WTC11 (cell line): ENCODE data around the gene SLC38A3. TPM values are rescaled to one million over a fixed set of nuclear protein-coding genes. Genes with fewer than 3 reads are reported as not detected.

Source experiments
- ATAC-seq: fragments of 200-7000 bp; cut with Tn5 transposase; 2 replicates; pipeline ENCODE4 v1.10.0; 2021; ENCODE audit warnings: mild to moderate bottlenecking, moderate library complexity
- CTCF ChIA-PET: fragments of 300-600 bp; sonication (Branson Sonifier 250); formaldehyde crosslinking; loops from one replicate; lab custom pipeline; 2021; ENCODE audit warnings: antibody characterized with exemption; lab: Charles Lee
- POLR2A ChIA-PET: fragments of 350-600 bp; sonication (Branson Sonifier 250); formaldehyde crosslinking; loops from one replicate; lab custom pipeline; 2021; ENCODE audit warnings: antibody characterized with exemption; lab: Charles Lee
- DNase-seq: peaks from one replicate; pipeline ENCODE4 v3.0.0; 2021; ENCODE audit warnings: low spot score
- H3K27ac Mint-ChIP-seq: 2 replicates; pipeline ENCODE4 v1.8.0; 2021; ENCODE audit warnings: mixed read lengths
- H3K27me3 Mint-ChIP-seq: 2 replicates; pipeline ENCODE4 v1.8.0; 2021; ENCODE audit warnings: low read depth, mild to moderate bottlenecking, moderate library complexity, mixed read lengths
- H3K36me3 Mint-ChIP-seq: 2 replicates; pipeline ENCODE4 v1.8.0; 2021; ENCODE audit warnings: mixed read lengths
- H3K4me1 Mint-ChIP-seq: 2 replicates; pipeline ENCODE4 v1.8.0; 2022; ENCODE audit warnings: mixed read lengths
- H3K4me3 Mint-ChIP-seq: 2 replicates; pipeline ENCODE4 v1.8.0; 2021; ENCODE audit warnings: mild to moderate bottlenecking, moderate library complexity, mixed read lengths
- H3K9me3 Mint-ChIP-seq: 2 replicates; pipeline ENCODE4 v1.8.0; 2021; ENCODE audit warnings: mixed read lengths
- CREB1 ChIP-seq: sonication (generic); formaldehyde crosslinking; IDR thresholded peaks from 2 replicates; pipeline ENCODE4 v1.8.0; 2023; ENCODE audit warnings: mild to moderate bottlenecking, missing genetic modification reagents
- GTF2I ChIP-seq: fragments of 250-450 bp; sonication (Bioruptor Pico); conservative IDR thresholded peaks from 2 replicates; pipeline ENCODE4 v1.4.0; 2021; ENCODE audit warnings: mild to moderate bottlenecking
- IRF2 ChIP-seq: sonication (generic); formaldehyde crosslinking; IDR thresholded peaks from 2 replicates; pipeline ENCODE4 v1.8.0; 2022; ENCODE audit warnings: low read depth, missing genetic modification reagents, borderline replicate concordance
- JAZF1 ChIP-seq: fragments of 250-450 bp; sonication (Bioruptor Pico); IDR thresholded peaks from 2 replicates; pipeline ENCODE4 v1.9.0; 2021; ENCODE audit warnings: moderate library complexity, mild to moderate bottlenecking, inconsistent platforms
- MYBL2 ChIP-seq: sonication (generic); formaldehyde crosslinking; IDR thresholded peaks from 2 replicates; pipeline ENCODE4 v1.8.1; 2023; ENCODE audit warnings: mild to moderate bottlenecking, moderate library complexity, missing genetic modification reagents
- NR3C1 ChIP-seq: sonication (generic); formaldehyde crosslinking; conservative IDR thresholded peaks from 2 replicates; pipeline ENCODE4 v1.8.1; 2023; ENCODE audit warnings: low read depth, mild to moderate bottlenecking, missing genetic modification reagents
- OVOL2 ChIP-seq: fragments of 250-450 bp; sonication (Bioruptor Pico); IDR thresholded peaks from 2 replicates; pipeline ENCODE4 v1.9.0; 2021; ENCODE audit warnings: mild to moderate bottlenecking, borderline replicate concordance
- SMAD3 ChIP-seq: sonication (generic); formaldehyde crosslinking; IDR thresholded peaks from 2 replicates; pipeline ENCODE4 v1.8.0; 2022; ENCODE audit warnings: missing genetic modification reagents, mild to moderate bottlenecking, borderline replicate concordance
- SMAD4 ChIP-seq: sonication (generic); formaldehyde crosslinking; IDR thresholded peaks from 2 replicates; pipeline ENCODE4 v1.8.0; 2022; ENCODE audit warnings: mild to moderate bottlenecking, missing genetic modification reagents
- SP1 ChIP-seq: sonication (generic); formaldehyde crosslinking; conservative IDR thresholded peaks from 2 replicates; pipeline ENCODE4 v1.8.1; 2022; ENCODE audit warnings: missing genetic modification reagents
- ZNF219 ChIP-seq: sonication (generic); formaldehyde crosslinking; IDR thresholded peaks from 2 replicates; pipeline ENCODE4 v1.8.0; 2023; ENCODE audit warnings: missing genetic modification reagents, mild to moderate bottlenecking, borderline replicate concordance
- ZNF263 ChIP-seq: sonication (generic); formaldehyde crosslinking; IDR thresholded peaks from 2 replicates; pipeline ENCODE4 v1.8.1; 2022; ENCODE audit warnings: low read depth, mild to moderate bottlenecking, moderate library complexity, missing genetic modification reagents
- ZNF317 ChIP-seq: sonication (generic); formaldehyde crosslinking; IDR thresholded peaks from 2 replicates; pipeline ENCODE4 v1.8.1; 2023; ENCODE audit warnings: low read depth, mild to moderate bottlenecking, moderate library complexity, missing genetic modification reagents, borderline replicate concordance
- ZNF396 ChIP-seq: fragments of 250-450 bp; sonication (Bioruptor Pico); IDR thresholded peaks from 2 replicates; pipeline ENCODE4 v1.8.0; 2021; ENCODE audit warnings: mild to moderate bottlenecking, moderate library complexity, borderline replicate concordance
- ZNF416 ChIP-seq: fragments of 250-450 bp; sonication (Bioruptor Pico); IDR thresholded peaks from 2 replicates; pipeline ENCODE4 v1.9.0; 2021; ENCODE audit warnings: mild to moderate bottlenecking, inconsistent platforms
- ZNF671 ChIP-seq: fragments of 250-450 bp; sonication (Bioruptor Pico); IDR thresholded peaks from 2 replicates; pipeline ENCODE4 v1.8.0; 2021; ENCODE audit warnings: mild to moderate bottlenecking
- total RNA-seq: library from RNA; stranded (reverse); gene quantifications from 3 replicates; pipeline ENCODE4 v1.2.3, GENCODE V29; 2021
- TF ChIP-seq, protein P1 (sequence below): sonication (generic); formaldehyde crosslinking; IDR thresholded peaks from 2 replicates; pipeline ENCODE4 v1.8.1; 2023; ENCODE audit warnings: mild to moderate bottlenecking, missing genetic modification reagents, borderline replicate concordance
- TF ChIP-seq, protein P2 (sequence below): sonication (generic); formaldehyde crosslinking; IDR thresholded peaks from 2 replicates; pipeline ENCODE4 v1.8.0; 2023; ENCODE audit warnings: mild to moderate bottlenecking, missing genetic modification reagents
- TF ChIP-seq, protein P3 (sequence below): sonication (generic); formaldehyde crosslinking; conservative IDR thresholded peaks from 2 replicates; pipeline ENCODE4 v1.8.1; 2023; ENCODE audit warnings: mild to moderate bottlenecking, low read depth, missing genetic modification reagents, moderate library complexity
- TF ChIP-seq, protein P4 (sequence below): sonication (generic); formaldehyde crosslinking; IDR thresholded peaks from 2 replicates; pipeline ENCODE4 v1.8.0; 2022; ENCODE audit warnings: missing genetic modification reagents
- TF ChIP-seq, protein P5 (sequence below): fragments of 250-450 bp; sonication (Bioruptor Pico); IDR thresholded peaks from 2 replicates; pipeline ENCODE4 v1.9.0; 2021; ENCODE audit warnings: moderate library complexity, mild to moderate bottlenecking, inconsistent platforms, borderline replicate concordance

The SLC38A3 gene
- total RNA-seq, 1 experiment from 2014 or later: 0.90 TPM

DNA sequence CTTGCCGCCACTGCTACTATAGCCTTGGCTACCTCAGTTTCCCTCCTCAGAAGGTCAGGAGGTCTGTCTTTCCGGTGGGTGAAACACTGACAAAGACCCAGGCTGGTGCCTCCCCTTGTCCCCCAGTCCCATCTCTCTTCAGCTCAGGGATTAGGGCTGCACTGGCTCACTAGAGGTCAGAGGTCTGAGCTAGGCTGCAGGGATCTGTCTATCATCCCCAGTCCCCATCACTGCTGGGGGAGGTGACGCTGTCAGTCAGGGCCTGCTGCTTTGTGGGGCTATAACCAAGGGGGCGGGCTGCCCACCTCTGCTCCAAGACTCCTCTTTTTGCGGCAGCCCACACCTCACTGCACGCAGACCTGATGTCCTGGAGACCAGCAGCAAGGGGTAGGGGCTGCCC is 36.3 kb upstream of the SLC38A3 start (continued):
- no peak for TF ChIP-seq GTF2I
- TF ChIP-seq, protein P1, sequence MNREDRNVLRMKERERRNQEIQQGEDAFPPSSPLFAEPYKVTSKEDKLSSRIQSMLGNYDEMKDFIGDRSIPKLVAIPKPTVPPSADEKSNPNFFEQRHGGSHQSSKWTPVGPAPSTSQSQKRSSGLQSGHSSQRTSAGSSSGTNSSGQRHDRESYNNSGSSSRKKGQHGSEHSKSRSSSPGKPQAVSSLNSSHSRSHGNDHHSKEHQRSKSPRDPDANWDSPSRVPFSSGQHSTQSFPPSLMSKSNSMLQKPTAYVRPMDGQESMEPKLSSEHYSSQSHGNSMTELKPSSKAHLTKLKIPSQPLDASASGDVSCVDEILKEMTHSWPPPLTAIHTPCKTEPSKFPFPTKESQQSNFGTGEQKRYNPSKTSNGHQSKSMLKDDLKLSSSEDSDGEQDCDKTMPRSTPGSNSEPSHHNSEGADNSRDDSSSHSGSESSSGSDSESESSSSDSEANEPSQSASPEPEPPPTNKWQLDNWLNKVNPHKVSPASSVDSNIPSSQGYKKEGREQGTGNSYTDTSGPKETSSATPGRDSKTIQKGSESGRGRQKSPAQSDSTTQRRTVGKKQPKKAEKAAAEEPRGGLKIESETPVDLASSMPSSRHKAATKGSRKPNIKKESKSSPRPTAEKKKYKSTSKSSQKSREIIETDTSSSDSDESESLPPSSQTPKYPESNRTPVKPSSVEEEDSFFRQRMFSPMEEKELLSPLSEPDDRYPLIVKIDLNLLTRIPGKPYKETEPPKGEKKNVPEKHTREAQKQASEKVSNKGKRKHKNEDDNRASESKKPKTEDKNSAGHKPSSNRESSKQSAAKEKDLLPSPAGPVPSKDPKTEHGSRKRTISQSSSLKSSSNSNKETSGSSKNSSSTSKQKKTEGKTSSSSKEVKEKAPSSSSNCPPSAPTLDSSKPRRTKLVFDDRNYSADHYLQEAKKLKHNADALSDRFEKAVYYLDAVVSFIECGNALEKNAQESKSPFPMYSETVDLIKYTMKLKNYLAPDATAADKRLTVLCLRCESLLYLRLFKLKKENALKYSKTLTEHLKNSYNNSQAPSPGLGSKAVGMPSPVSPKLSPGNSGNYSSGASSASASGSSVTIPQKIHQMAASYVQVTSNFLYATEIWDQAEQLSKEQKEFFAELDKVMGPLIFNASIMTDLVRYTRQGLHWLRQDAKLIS: no peak
- no peak for TF ChIP-seq ZNF219 (CRISPR knock-in tag)

DNA sequence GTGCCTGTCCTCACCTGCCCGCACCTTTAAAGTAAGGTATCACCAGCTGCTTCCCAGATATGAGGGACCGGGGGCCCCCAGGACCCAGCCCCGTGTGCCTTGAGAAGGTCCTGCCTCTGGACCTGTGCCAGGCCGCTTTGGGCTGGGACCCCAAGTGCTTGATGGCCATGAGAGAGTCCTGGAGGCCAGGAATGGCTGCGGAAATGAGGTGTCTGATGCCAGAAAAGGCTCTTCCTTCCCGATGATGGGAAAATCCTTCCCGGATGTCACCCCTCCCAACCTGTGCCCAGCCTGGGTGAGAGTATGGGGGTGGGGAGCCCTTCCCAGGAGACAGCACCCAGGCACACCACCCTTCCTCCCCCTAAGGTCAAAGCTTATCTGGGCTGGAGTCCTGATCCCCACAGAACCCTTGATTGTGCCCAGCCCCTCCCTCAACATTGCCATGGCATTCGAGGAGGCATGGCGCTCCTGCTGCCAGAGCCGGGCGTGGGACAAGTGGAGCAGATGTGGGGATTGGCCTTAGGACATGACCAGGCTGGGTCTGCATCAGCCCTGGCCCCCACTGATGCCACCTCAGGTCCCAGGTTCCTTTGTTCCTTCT is 35.7 kb upstream of the SLC38A3 start:
- H3K27ac Mint-ChIP-seq: no peak overlapping the region
- peaks cover 14% of the 10 kb centered on the region; the same call in 1 of the 2 replicates for H3K36me3 Mint-ChIP-seq
- ChIA-PET POLR2A (no interaction called here), CTCF (interaction anchor here (0.6 to 1.7 kb wide), 6 partner anchors 13 to 40 kb away, joined by 3 to 7 read pairs (median 3); no protein-coding TSS in a partner anchor)
- no peak overlapping the region for H3K4me3 Mint-ChIP-seq
- no peaks in the 10 kb centered on the region for H3K27me3 Mint-ChIP-seq
- no peaks in the 10 kb centered on the region for H3K9me3 Mint-ChIP-seq
- DNase-seq: no peak
- no peak for ATAC-seq
- peaks cover 48% of the 10 kb centered on the region for H3K4me1 Mint-ChIP-seq
- TF ChIP-seq OVOL2 (CRISPR knock-in tag): no peak
- TF ChIP-seq, protein P2, sequence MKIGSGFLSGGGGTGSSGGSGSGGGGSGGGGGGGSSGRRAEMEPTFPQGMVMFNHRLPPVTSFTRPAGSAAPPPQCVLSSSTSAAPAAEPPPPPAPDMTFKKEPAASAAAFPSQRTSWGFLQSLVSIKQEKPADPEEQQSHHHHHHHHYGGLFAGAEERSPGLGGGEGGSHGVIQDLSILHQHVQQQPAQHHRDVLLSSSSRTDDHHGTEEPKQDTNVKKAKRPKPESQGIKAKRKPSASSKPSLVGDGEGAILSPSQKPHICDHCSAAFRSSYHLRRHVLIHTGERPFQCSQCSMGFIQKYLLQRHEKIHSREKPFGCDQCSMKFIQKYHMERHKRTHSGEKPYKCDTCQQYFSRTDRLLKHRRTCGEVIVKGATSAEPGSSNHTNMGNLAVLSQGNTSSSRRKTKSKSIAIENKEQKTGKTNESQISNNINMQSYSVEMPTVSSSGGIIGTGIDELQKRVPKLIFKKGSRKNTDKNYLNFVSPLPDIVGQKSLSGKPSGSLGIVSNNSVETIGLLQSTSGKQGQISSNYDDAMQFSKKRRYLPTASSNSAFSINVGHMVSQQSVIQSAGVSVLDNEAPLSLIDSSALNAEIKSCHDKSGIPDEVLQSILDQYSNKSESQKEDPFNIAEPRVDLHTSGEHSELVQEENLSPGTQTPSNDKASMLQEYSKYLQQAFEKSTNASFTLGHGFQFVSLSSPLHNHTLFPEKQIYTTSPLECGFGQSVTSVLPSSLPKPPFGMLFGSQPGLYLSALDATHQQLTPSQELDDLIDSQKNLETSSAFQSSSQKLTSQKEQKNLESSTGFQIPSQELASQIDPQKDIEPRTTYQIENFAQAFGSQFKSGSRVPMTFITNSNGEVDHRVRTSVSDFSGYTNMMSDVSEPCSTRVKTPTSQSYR (CRISPR knock-in tag): no peak
- no peak for TF ChIP-seq ZNF263 (CRISPR knock-in tag)
- TF ChIP-seq SMAD4 (CRISPR knock-in tag): no peak
- TF ChIP-seq SP1 (CRISPR knock-in tag): no peak
- TF ChIP-seq ZNF317: no peak
- TF ChIP-seq, protein P3, sequence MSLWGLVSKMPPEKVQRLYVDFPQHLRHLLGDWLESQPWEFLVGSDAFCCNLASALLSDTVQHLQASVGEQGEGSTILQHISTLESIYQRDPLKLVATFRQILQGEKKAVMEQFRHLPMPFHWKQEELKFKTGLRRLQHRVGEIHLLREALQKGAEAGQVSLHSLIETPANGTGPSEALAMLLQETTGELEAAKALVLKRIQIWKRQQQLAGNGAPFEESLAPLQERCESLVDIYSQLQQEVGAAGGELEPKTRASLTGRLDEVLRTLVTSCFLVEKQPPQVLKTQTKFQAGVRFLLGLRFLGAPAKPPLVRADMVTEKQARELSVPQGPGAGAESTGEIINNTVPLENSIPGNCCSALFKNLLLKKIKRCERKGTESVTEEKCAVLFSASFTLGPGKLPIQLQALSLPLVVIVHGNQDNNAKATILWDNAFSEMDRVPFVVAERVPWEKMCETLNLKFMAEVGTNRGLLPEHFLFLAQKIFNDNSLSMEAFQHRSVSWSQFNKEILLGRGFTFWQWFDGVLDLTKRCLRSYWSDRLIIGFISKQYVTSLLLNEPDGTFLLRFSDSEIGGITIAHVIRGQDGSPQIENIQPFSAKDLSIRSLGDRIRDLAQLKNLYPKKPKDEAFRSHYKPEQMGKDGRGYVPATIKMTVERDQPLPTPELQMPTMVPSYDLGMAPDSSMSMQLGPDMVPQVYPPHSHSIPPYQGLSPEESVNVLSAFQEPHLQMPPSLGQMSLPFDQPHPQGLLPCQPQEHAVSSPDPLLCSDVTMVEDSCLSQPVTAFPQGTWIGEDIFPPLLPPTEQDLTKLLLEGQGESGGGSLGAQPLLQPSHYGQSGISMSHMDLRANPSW: no peak
- TF ChIP-seq, protein P4, sequence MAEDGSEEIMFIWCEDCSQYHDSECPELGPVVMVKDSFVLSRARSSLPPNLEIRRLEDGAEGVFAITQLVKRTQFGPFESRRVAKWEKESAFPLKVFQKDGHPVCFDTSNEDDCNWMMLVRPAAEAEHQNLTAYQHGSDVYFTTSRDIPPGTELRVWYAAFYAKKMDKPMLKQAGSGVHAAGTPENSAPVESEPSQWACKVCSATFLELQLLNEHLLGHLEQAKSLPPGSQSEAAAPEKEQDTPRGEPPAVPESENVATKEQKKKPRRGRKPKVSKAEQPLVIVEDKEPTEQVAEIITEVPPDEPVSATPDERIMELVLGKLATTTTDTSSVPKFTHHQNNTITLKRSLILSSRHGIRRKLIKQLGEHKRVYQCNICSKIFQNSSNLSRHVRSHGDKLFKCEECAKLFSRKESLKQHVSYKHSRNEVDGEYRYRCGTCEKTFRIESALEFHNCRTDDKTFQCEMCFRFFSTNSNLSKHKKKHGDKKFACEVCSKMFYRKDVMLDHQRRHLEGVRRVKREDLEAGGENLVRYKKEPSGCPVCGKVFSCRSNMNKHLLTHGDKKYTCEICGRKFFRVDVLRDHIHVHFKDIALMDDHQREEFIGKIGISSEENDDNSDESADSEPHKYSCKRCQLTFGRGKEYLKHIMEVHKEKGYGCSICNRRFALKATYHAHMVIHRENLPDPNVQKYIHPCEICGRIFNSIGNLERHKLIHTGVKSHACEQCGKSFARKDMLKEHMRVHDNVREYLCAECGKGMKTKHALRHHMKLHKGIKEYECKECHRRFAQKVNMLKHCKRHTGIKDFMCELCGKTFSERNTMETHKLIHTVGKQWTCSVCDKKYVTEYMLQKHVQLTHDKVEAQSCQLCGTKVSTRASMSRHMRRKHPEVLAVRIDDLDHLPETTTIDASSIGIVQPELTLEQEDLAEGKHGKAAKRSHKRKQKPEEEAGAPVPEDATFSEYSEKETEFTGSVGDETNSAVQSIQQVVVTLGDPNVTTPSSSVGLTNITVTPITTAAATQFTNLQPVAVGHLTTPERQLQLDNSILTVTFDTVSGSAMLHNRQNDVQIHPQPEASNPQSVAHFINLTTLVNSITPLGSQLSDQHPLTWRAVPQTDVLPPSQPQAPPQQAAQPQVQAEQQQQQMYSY: no peak
- TF ChIP-seq SMAD3 (CRISPR knock-in tag): no peak
- TF ChIP-seq MYBL2 (CRISPR knock-in tag): no peak
- no peak for TF ChIP-seq NR3C1 (CRISPR knock-in tag)
- no peak for TF ChIP-seq ZNF416
- no peak for TF ChIP-seq ZNF396 (CRISPR knock-in tag)
- no peak for TF ChIP-seq CREB1 (CRISPR knock-in tag)
- TF ChIP-seq ZNF671 (CRISPR knock-in tag): no peak
- TF ChIP-seq, protein P5, sequence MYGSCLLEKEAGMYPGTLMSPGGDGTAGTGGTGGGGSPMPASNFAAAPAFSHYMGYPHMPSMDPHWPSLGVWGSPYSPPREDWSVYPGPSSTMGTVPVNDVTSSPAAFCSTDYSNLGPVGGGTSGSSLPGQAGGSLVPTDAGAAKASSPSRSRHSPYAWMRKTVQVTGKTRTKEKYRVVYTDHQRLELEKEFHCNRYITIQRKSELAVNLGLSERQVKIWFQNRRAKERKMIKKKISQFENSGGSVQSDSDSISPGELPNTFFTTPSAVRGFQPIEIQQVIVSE (CRISPR knock-in tag): no peak
- no peak for TF ChIP-seq GTF2I
- no peak for TF ChIP-seq JAZF1 (CRISPR knock-in tag)
- TF ChIP-seq IRF2 (CRISPR knock-in tag): no peak
